Cardiac muscle cell (in vitro differentiated cells and primary cell): Measurements from ENCODE around the gene SHLD2. TPM values are rescaled to one million over a fixed set of nuclear protein-coding genes. Genes with fewer than 3 reads are reported as not detected.

Source experiments
- DNase-seq, 2 donors: peaks; one replicate each; pipeline versions ENCODE4 v3.0.0 to v3.0.0-alpha.2; 2010 to 2017; ENCODE audit warnings: low read depth in 1 of 2, low spot score in 1 of 2
- H3K27ac ChIP-seq: fragments of 200-600 bp; sonication (generic); 2 replicates; pipeline ENCODE4 v1.5.1; 2016
- H3K27me3 ChIP-seq: fragments of 200-600 bp; sonication (generic); 2 replicates; pipeline ENCODE4 v1.6.0; 2016; ENCODE audit warnings: control low read depth
- H3K36me3 ChIP-seq: fragments of 200-600 bp; sonication (generic); 2 replicates; pipeline ENCODE4 v1.5.1; 2016; ENCODE audit warnings: control low read depth
- H3K4me1 ChIP-seq: fragments of 200-600 bp; sonication (generic); 2 replicates; pipeline ENCODE4 v1.8.1; 2017; ENCODE audit warnings: low read depth, mild to moderate bottlenecking, mixed run types
- H3K4me3 ChIP-seq: fragments of 200-600 bp; sonication (generic); 2 replicates; pipeline ENCODE4 v1.5.1; 2016; ENCODE audit warnings: mild to moderate bottlenecking
- H3K9me3 ChIP-seq: fragments of 200-600 bp; sonication (generic); 2 replicates; pipeline ENCODE4 v1.5.1; 2017; ENCODE audit warnings: low read depth, mild to moderate bottlenecking, control low read depth
- CTCF ChIP-seq: IDR thresholded peaks from 2 replicates; pipeline ENCODE4 v1.5.1; 2012; ENCODE audit warnings: low read depth, mild to moderate bottlenecking, low read length
- polyA plus RNA-seq: library from polyadenylated mRNA; unstranded; fragments of >200 nt; fragmentation: Nextera tagmentation; extraction: Ambion mirVana; gene quantifications from 2 replicates; pipeline ENCODE4 v1.2.1, GENCODE V29; 2016
- total RNA-seq: library from RNA; depleted of rRNA; stranded (reverse); fragments of >200 nt; gene quantifications from 2 replicates; pipeline ENCODE4 v1.2.3, GENCODE V29; 2016

The SHLD2 gene
- total RNA-seq (17.6 and 18.5 TPM in 2 replicates), polyA plus RNA-seq (14.1 and 21.2 TPM in 2 replicates)

- no peak for TF ChIP-seq CTCF
These were observed at the start of gene SHLD2, which contains the start of gene GLUD1 for GRCh38 chr10:87094373-87095235. Gene SHLD2 (plus strand): TSS chr10:87095206. CDS start chr10:87151355, 56,149 bp downstream. Gene GLUD1 (minus strand): TSS chr10:87094843. CDS start chr10:87094769, 74 bp downstream.

GRCh38 chr10:87045434-87045938 lies 49.5 kb upstream of the SHLD2 start:
- Histone ChIP-seq H3K9me3 (no peaks in the 10 kb centered on the region), H3K27me3 (no peaks in the 10 kb centered on the region), H3K4me3 (no peak overlapping the region), H3K4me1 (no peaks in the 10 kb centered on the region), H3K36me3 (peaks cover 12% of the 10 kb centered on the region), H3K27ac (no peak overlapping the region)
- DNase-seq, result no peak
- TF ChIP-seq CTCF, result no peak

More at GRCh38 chr10:87094373-87095235, at the start of gene SHLD2, which contains the start of gene GLUD1:
- no peaks in the 10 kb centered on the region for H3K36me3 ChIP-seq
- DNase-seq, result peak; percentile 92 to 95
- H3K27me3 ChIP-seq, result no peaks in the 10 kb centered on the region
- peak within 1 kb of the TSS; percentile 90 for H3K27ac ChIP-seq
- peaks cover 10% of the 10 kb centered on the region for H3K4me1 ChIP-seq
- peak within 1 kb of the TSS; percentile 63 for H3K4me3 ChIP-seq
- H3K9me3 ChIP-seq, result no peaks in the 10 kb centered on the region

GRCh38 chr10:87053111-87053510 lies 41.9 kb upstream of the SHLD2 start:
- Histone ChIP-seq H3K36me3 (peaks cover 42% of the 10 kb centered on the region), H3K9me3 (no peaks in the 10 kb centered on the region)
- TF ChIP-seq CTCF, result no peak

GRCh38 chr10:87053577-87054181 lies 41.3 kb upstream of the SHLD2 start:
- no peak for TF ChIP-seq CTCF
- Histone ChIP-seq H3K9me3 (no peaks in the 10 kb centered on the region), H3K27me3 (no peaks in the 10 kb centered on the region), H3K36me3 (peaks cover 47% of the 10 kb centered on the region), H3K27ac (peak overlapping the region; percentile 18), H3K4me3 (no peak overlapping the region), H3K4me1 (peaks cover 14% of the 10 kb centered on the region)
- DNase-seq, result no peak

More at GRCh38 chr10:87053111-87053510, 41.9 kb upstream of the SHLD2 start:
- H3K4me1 ChIP-seq, result peaks cover 14% of the 10 kb centered on the region
- DNase-seq, result peak in 1 of 2 donors; percentile 8
- no peak overlapping the region for H3K27ac ChIP-seq
- no peaks in the 10 kb centered on the region for H3K27me3 ChIP-seq
- no peak overlapping the region for H3K4me3 ChIP-seq

- H3K36me3 ChIP-seq, result peaks cover 51% of the 10 kb centered on the region
- peak overlapping the region; percentile 18 for H3K27ac ChIP-seq
These were observed 40.4 kb upstream of the SHLD2 start for GRCh38 chr10:87054373-87055295.

More at GRCh38 chr10:87054373-87055295, 40.4 kb upstream of the SHLD2 start:
- DNase-seq, result peak in 1 of 2 donors; percentile 72
- Histone ChIP-seq H3K27me3 (no peaks in the 10 kb centered on the region), H3K4me3 (no peak overlapping the region), H3K4me1 (peaks cover 14% of the 10 kb centered on the region), H3K9me3 (no peaks in the 10 kb centered on the region)
- TF ChIP-seq CTCF, result peak; percentile 62
